ENCODE results near the gene GALNT5. TPM values are rescaled to one million over a fixed set of nuclear protein-coding genes. Genes with fewer than 3 reads are reported as not detected.
A peak's percentile ranks its signal among the peaks of the same experiment; 100 is the strongest.

GALNT5 gene
- total RNA-seq, 1 donor from 2014 or later: not detected

- TF ChIP-seq EZH2phosphoT487 (IDR thresholded peaks at IDR 0.05) (no peak), EZH2 (IDR thresholded peaks at IDR 0.05) (no peak)
- TF ChIP-seq, protein P1, sequence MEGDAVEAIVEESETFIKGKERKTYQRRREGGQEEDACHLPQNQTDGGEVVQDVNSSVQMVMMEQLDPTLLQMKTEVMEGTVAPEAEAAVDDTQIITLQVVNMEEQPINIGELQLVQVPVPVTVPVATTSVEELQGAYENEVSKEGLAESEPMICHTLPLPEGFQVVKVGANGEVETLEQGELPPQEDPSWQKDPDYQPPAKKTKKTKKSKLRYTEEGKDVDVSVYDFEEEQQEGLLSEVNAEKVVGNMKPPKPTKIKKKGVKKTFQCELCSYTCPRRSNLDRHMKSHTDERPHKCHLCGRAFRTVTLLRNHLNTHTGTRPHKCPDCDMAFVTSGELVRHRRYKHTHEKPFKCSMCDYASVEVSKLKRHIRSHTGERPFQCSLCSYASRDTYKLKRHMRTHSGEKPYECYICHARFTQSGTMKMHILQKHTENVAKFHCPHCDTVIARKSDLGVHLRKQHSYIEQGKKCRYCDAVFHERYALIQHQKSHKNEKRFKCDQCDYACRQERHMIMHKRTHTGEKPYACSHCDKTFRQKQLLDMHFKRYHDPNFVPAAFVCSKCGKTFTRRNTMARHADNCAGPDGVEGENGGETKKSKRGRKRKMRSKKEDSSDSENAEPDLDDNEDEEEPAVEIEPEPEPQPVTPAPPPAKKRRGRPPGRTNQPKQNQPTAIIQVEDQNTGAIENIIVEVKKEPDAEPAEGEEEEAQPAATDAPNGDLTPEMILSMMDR (IDR thresholded peaks at IDR 0.05): no peak
- no peak overlapping the region for H2AFZ ChIP-seq (replicated peaks)
- H3K9ac ChIP-seq: no peak overlapping the region
- no peaks in the 10 kb centered on the region for H3K36me3 ChIP-seq
- H3K4me2 ChIP-seq: peak overlapping the region; percentile 23
- H3K27ac ChIP-seq: no peak overlapping the region
- H3K4me1 ChIP-seq: peaks cover 30% of the 10 kb centered on the region
- Mint-ChIP-seq H3K4me3 (no peak overlapping the region), H3K9me3 (no peaks in the 10 kb centered on the region), H3K4me1 (peaks cover 24% of the 10 kb centered on the region), H3K27ac (no peak overlapping the region), H3K27me3 (ENCODE audit: insufficient read depth, low read depth) (no peaks in the 10 kb centered on the region), H3K36me3 (no peaks in the 10 kb centered on the region)
- no peak for DNase-seq (ENCODE audit: low spot score)
- no peaks in the 10 kb centered on the region for H3K9me3 ChIP-seq (ENCODE audit: low read depth)
- H3K79me2 ChIP-seq (ENCODE audit: low read depth): no peaks in the 10 kb centered on the region
- no peaks in the 10 kb centered on the region for H4K20me1 ChIP-seq (ENCODE audit: low read depth)
- H3K4me3 ChIP-seq: no peak overlapping the region
- H3K27me3 ChIP-seq: no peaks in the 10 kb centered on the region
- H3F3A ChIP-seq (ENCODE audit: low read depth): peaks cover 10% of the 10 kb centered on the region
Observed at GRCh38 chr2:157245144-157245840, 12.2 kb upstream of the GALNT5 start.

GRCh38 chr2:157245846-157246764, 11.4 kb upstream of the GALNT5 start:
- Mint-ChIP-seq H3K9me3 (no peaks in the 10 kb centered on the region), H3K27me3 (ENCODE audit: insufficient read depth, low read depth) (no peaks in the 10 kb centered on the region), H3K36me3 (no peaks in the 10 kb centered on the region), H3K4me3 (no peak overlapping the region), H3K4me1 (peaks cover 24% of the 10 kb centered on the region), H3K27ac (peak overlapping the region; percentile 50)
- Histone ChIP-seq H2AFZ (replicated peaks) (peak overlapping the region; percentile 35), H3K9ac (no peak overlapping the region), H3K4me1 (peaks cover 30% of the 10 kb centered on the region), H3K79me2 (ENCODE audit: low read depth) (no peaks in the 10 kb centered on the region), H3K4me2 (peak overlapping the region; percentile 46), H3K9me3 (ENCODE audit: low read depth) (no peaks in the 10 kb centered on the region), H3F3A (ENCODE audit: low read depth) (peaks cover 10% of the 10 kb centered on the region), H3K36me3 (no peaks in the 10 kb centered on the region), H3K4me3 (no peak overlapping the region), H3K27ac (no peak overlapping the region), H3K27me3 (no peaks in the 10 kb centered on the region), H4K20me1 (ENCODE audit: low read depth) (no peaks in the 10 kb centered on the region)
- peak; percentile 9 for DNase-seq (ENCODE audit: low spot score)
- TF ChIP-seq, protein P1 (IDR thresholded peaks at IDR 0.05): no peak
- TF ChIP-seq EZH2phosphoT487 (IDR thresholded peaks at IDR 0.05) (no peak), EZH2 (IDR thresholded peaks at IDR 0.05) (no peak)

DNA sequence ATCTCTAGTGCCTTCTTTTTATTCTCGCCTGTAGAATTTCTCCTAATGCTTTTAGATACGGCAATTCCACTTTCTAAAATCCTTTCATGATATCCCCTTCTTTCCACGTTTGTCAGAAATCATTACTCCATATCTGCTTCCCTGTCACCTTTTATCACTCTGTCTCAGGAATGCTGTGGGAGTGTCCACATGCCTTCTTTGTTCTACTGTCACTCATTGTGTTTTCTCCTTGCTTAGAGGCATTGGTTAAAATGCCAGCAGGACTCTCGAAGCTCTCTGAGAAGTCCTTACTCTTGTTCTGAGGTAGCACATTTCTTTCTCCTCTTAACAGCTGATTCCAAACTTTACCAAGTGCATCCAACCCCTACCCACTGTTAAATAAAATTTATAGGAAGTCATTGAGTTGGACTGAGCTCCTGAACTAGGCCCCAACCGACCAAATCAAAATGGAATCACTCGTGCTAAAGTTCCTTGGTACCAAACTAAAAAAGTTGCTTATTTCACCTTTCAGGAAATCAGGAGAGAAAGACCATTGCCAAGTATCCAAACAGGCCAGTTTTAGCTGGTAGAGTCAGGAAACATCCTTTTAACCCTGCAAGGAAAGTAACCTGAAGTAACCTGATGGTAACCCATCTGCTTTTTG, 10.6 kb upstream of the GALNT5 start:
- Histone ChIP-seq H3K9ac (no peak overlapping the region), H3K27me3 (no peaks in the 10 kb centered on the region), H3K4me1 (peaks cover 30% of the 10 kb centered on the region), H3K4me2 (peak overlapping the region; percentile 46), H2AFZ (replicated peaks) (peak overlapping the region; percentile 35), H3K27ac (no peak overlapping the region), H3K36me3 (no peaks in the 10 kb centered on the region), H3K4me3 (no peak overlapping the region), H3K9me3 (ENCODE audit: low read depth) (no peaks in the 10 kb centered on the region), H3K79me2 (ENCODE audit: low read depth) (no peaks in the 10 kb centered on the region), H4K20me1 (ENCODE audit: low read depth) (no peaks in the 10 kb centered on the region), H3F3A (ENCODE audit: low read depth) (peaks cover 10% of the 10 kb centered on the region)
- Mint-ChIP-seq H3K4me1 (peaks cover 24% of the 10 kb centered on the region), H3K27me3 (ENCODE audit: insufficient read depth, low read depth) (no peaks in the 10 kb centered on the region), H3K27ac (peak overlapping the region; percentile 30), H3K36me3 (no peaks in the 10 kb centered on the region), H3K4me3 (no peak overlapping the region), H3K9me3 (no peaks in the 10 kb centered on the region)
- TF ChIP-seq, protein P1 (IDR thresholded peaks at IDR 0.05): no peak
- TF ChIP-seq EZH2phosphoT487 (IDR thresholded peaks at IDR 0.05) (no peak), EZH2 (IDR thresholded peaks at IDR 0.05) (no peak)
- peak; percentile 64 for DNase-seq (ENCODE audit: low spot score)
